Choroid plexus epithelial cell (primary cell): ENCODE data around the gene PLA2G3.
"Not testable (repeated sequence)": the region's sequence is repeated elsewhere in the genome, so short reads cannot be mapped to it uniquely, and the experiment has no call there.

ENCODE experiments used
- DNase-seq: peaks from one replicate; pipeline ENCODE4 v3.0.0-alpha.2; 2010; ENCODE audit warnings: low read depth
- H3K4me3 ChIP-seq: 2 replicates; pipeline ENCODE4 v1.5.1; 2011; ENCODE audit warnings: low read depth, mild to moderate bottlenecking, control low read depth, low read length, moderate library complexity
- TF ChIP-seq, protein P1 (sequence below): conservative IDR thresholded peaks from 2 replicates; pipeline ENCODE4 v1.5.1; 2011; ENCODE audit warnings: low read depth, mild to moderate bottlenecking, control low read depth, inconsistent platforms, low read length, moderate library complexity

The PLA2G3 gene

GRCh38 chr22:31100762-31101525, 39.4 kb downstream of the PLA2G3 start:
- H3K4me3 ChIP-seq: no peak overlapping the region
- no peak for DNase-seq
- TF ChIP-seq, protein P1, sequence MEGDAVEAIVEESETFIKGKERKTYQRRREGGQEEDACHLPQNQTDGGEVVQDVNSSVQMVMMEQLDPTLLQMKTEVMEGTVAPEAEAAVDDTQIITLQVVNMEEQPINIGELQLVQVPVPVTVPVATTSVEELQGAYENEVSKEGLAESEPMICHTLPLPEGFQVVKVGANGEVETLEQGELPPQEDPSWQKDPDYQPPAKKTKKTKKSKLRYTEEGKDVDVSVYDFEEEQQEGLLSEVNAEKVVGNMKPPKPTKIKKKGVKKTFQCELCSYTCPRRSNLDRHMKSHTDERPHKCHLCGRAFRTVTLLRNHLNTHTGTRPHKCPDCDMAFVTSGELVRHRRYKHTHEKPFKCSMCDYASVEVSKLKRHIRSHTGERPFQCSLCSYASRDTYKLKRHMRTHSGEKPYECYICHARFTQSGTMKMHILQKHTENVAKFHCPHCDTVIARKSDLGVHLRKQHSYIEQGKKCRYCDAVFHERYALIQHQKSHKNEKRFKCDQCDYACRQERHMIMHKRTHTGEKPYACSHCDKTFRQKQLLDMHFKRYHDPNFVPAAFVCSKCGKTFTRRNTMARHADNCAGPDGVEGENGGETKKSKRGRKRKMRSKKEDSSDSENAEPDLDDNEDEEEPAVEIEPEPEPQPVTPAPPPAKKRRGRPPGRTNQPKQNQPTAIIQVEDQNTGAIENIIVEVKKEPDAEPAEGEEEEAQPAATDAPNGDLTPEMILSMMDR: no peak

DNA sequence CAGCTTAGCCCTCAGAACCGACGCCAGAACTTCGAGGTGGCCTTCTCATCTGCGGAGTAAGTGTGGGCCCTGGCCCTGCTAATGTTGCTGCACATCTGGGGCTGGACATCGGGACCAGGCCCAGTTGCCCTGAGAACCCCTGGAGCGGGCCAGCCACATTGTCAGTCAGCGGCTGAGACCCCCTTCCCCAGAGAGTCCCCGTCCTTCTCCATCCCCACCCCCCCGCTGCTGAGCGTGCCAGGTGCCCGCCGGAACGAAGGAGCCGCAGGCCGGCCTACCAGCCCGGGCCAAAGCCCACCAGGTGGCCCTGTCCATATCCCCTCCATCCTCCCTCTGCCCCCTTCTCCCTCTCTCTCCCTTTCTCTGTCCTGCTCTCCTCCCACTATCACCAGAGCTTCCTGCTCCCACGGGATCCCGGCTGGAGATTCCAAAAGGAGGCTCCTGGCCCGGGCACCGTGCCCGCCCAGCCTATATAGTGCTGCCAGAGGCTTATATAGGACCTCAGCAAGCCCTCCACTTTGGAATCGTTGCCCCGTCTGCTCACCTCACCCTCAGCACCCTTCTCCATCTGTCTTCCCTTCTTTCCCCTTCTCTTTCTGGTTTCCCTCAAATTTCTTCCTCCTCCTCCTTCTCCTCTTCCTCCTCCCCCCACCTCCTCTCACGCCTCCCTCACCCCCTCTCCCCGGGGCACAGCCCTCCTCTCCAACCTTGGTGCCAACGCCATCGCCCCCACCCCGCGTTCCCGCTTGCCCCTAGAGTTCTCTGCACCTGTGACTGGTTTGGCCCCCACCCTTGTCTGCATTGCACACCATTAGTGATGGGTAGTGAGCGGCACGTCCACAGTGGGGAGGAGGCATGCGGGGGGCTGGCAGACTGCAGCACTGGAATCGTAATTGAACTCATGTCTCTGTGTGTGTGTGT, 40.2 kb downstream of the PLA2G3 start:
- TF ChIP-seq, protein P1: no peak
- DNase-seq: no peak
- H3K4me3 ChIP-seq: no peak overlapping the region

DNA sequence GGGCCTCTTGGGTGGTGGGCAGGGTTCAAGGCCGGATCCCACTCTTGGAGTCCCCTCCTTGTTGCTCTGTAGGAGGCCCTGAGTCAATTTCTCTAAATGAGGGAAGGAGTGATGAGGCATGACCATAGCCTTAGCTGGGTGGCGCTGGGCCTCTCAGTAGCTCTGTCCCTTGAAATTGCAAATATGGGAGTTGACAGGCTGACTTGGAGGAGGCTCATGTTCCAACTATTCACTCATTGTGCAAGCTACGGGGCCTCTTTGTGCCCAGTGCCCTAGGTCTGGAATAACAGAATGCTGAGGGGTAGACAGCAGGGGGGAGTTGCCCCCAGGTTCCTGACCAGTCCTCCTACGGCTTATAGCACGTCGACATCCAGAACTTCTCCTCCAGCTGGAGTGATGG, 40.9 kb downstream of the PLA2G3 start:
- no peak overlapping the region for H3K4me3 ChIP-seq
- TF ChIP-seq, protein P1: no peak
- peak; percentile 28 for DNase-seq

- DNase-seq: no peak
- TF ChIP-seq, protein P1: no peak
- H3K4me3 ChIP-seq: no peak overlapping the region
These were observed 41.6 kb downstream of the PLA2G3 start for GRCh38 chr22:31098632-31099110.

- DNase-seq: no peak
- H3K4me3 ChIP-seq: no peak overlapping the region
- TF ChIP-seq, protein P1: no peak
These were observed 42.2 kb downstream of the PLA2G3 start for GRCh38 chr22:31097941-31098631.

GRCh38 chr22:31097539-31097938, 42.8 kb downstream of the PLA2G3 start:
- not testable (repeated sequence) for DNase-seq

DNA sequence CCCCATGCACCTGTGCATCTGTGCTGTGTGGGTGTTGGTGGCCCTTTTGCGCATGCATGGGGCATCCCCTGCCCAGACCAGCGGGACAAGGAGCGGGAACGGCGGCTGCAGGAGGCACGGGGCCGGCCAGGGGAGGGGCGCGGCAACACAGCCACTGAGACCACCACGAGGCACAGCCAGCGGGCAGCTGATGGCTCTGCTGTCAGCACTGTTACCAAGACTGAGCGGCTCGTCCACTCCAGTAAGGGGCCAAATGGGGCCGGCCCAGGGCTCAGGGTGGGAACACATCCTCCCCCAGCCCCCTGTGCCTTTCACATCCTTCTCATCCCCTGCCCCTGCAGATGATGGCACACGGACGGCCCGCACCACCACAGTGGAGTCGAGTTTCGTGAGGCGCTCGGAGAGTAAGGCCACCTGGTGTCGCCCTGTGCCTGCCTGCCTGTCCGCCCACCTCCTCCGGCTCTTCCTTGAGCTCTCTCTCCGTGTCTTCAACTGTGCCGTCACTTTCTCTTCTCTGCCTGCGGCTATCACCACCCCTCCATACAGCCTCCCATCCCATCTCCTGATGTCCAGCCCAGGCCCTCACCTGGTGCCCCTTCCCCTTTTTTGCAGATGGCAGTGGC, 43.5 kb downstream of the PLA2G3 start:
- TF ChIP-seq, protein P1: no peak
- no peak for DNase-seq
- H3K4me3 ChIP-seq: no peak overlapping the region

More at GRCh38 chr22:31097539-31097938, 42.8 kb downstream of the PLA2G3 start:
- not testable (repeated sequence) for H3K4me3 ChIP-seq
